Tibial nerve (tissue), 4 donors: ENCODE measurements around the gene CLDND1. TPM values are rescaled to one million over a fixed set of nuclear protein-coding genes. Genes with fewer than 3 reads are reported as not detected.

Source experiments
- DNase-seq, 2 donors: peaks; one replicate each; pipeline ENCODE4 v3.0.0-alpha.2; 2019; ENCODE audit warnings: low spot score in 2 of 2
- H3K27ac ChIP-seq, 4 donors: fragments of 200-600 bp; sonication (generic) in 3 of 4; one replicate each; pipeline ENCODE4 v1.5.1; 2017 to 2019; ENCODE audit warnings: mild to moderate bottlenecking in 1 of 4
- H3K27me3 ChIP-seq, 2 donors: fragments of 200-600 bp; sonication (generic) in 1 of 2; one replicate each; pipeline versions ENCODE4 v1.5.1 to v1.6.0; 2017 to 2019
- H3K36me3 ChIP-seq, 3 donors: fragments of 200-600 bp; sonication (generic); one replicate each; pipeline ENCODE4 v1.5.1; 2018 to 2019
- H3K4me1 ChIP-seq, 4 donors: fragments of 200-600 bp; sonication (generic) in 3 of 4; one replicate each; pipeline ENCODE4 v1.5.1; 2017 to 2019
- H3K4me3 ChIP-seq, 4 donors: fragments of 200-600 bp; sonication (generic) in 3 of 4; one replicate each; pipeline ENCODE4 v1.5.1; 2017 to 2019; ENCODE audit warnings: mild to moderate bottlenecking in 1 of 4, moderate library complexity in 1 of 4
- H3K9me3 ChIP-seq, 4 donors: fragments of 200-600 bp; sonication (generic) in 3 of 4; one replicate each; pipeline ENCODE4 v1.5.1; 2017 to 2019
- CTCF ChIP-seq, 5 experiments: fragments of 200-600 bp in 3 of 5; fragments of 450-650 bp in 2 of 5; sonication (generic) in 3 of 5; IDR thresholded peaks; one replicate each; pipeline ENCODE4 v1.5.1; 2016 to 2019; ENCODE audit warnings: antibody characterized with exemption in 5 of 5, mild to moderate bottlenecking in 3 of 5, moderate library complexity in 2 of 5
- EP300 ChIP-seq, 2 donors: sonication (generic); formaldehyde crosslinking; IDR thresholded peaks; one replicate each; pipeline ENCODE4 v1.6.1; 2017; ENCODE audit warnings: antibody characterized with exemption in 2 of 2, mild to moderate bottlenecking in 1 of 2
- POLR2A ChIP-seq, 2 donors: fragments of 450-650 bp; IDR thresholded peaks; one replicate each; pipeline ENCODE4 v1.6.1; 2017; ENCODE audit warnings: antibody characterized with exemption in 2 of 2, mild to moderate bottlenecking in 2 of 2, moderate library complexity in 2 of 2
- WGBS, 2 donors: methylation state at CpG; one replicate each; pipeline ENCODE4 v1.1.5; 2018; 5-methylcytosine and 5-hydroxymethylcytosine counted together
- total RNA-seq, 4 donors: library from RNA; depleted of rRNA; stranded (reverse); fragments of >200 nt; gene quantifications; one replicate each; pipeline ENCODE4 v1.1.0, GENCODE V29; 2016

CLDND1 gene
- total RNA-seq, 4 donors from 2014 or later = 106 to 191 (median 172) TPM

GRCh38 chr3:98532709-98533571, 10.2 kb upstream of the CLDND1 start:
- WGBS, 2 donors = 88 to 92% methylated on average over 6 of the region's 6 CpGs
- H3K36me3 ChIP-seq = peaks cover 0 to 2% (median 0%) of the 10 kb centered on the region in 3 donors
- peak overlapping the region in 1 of 4 donors; percentile 31 for H3K27ac ChIP-seq
- TF ChIP-seq POLR2A (IDR thresholded peaks at IDR 0.05) = no peak
- TF ChIP-seq EP300 (IDR thresholded peaks at IDR 0.05) = no peak
- no peak for TF ChIP-seq CTCF (IDR thresholded peaks at IDR 0.05)
- H3K9me3 ChIP-seq = no peaks in the 10 kb centered on the region
- H3K27me3 ChIP-seq = no peaks in the 10 kb centered on the region
- DNase-seq = no peak
- no peaks in the 10 kb centered on the region for H3K4me1 ChIP-seq
- peak overlapping the region in 1 of 4 donors; percentile 24 for H3K4me3 ChIP-seq

GRCh38 chr3:98532275-98532637, 9.6 kb upstream of the CLDND1 start:
- no peaks in the 10 kb centered on the region for H3K4me1 ChIP-seq
- TF ChIP-seq POLR2A (IDR thresholded peaks at IDR 0.05) (no peak), CTCF (IDR thresholded peaks at IDR 0.05) (no peak), EP300 (IDR thresholded peaks at IDR 0.05) (no peak)
- DNase-seq = no peak
- peak overlapping the region in 1 of 4 donors; percentile 31 for H3K27ac ChIP-seq
- H3K27me3 ChIP-seq = no peaks in the 10 kb centered on the region
- peaks cover 0 to 2% (median 0%) of the 10 kb centered on the region in 3 donors for H3K36me3 ChIP-seq
- no peaks in the 10 kb centered on the region for H3K9me3 ChIP-seq
- 89 to 92% methylated on average over 5 of the region's 5 CpGs for WGBS, 2 donors
- H3K4me3 ChIP-seq = peak overlapping the region in 1 of 4 donors; percentile 21

- no peaks in the 10 kb centered on the region for H3K27me3 ChIP-seq
Measured at GRCh38 chr3:98531622-98532274, 9.0 kb upstream of the CLDND1 start, which contains the start of gene GPR15. Gene GPR15, plus strand, starts transcription at chr3:98531978. Its CDS starts 56 bp downstream, at chr3:98532034.

GRCh38 chr3:98530676-98531075, 8.0 kb upstream of the CLDND1 start:
- no peak for TF ChIP-seq EP300 (IDR thresholded peaks at IDR 0.05)
- no peak for TF ChIP-seq CTCF (IDR thresholded peaks at IDR 0.05)
- TF ChIP-seq POLR2A (IDR thresholded peaks at IDR 0.05) = no peak
- WGBS, 2 donors = 81 to 87% methylated on average over 2 of the region's 2 CpGs
- no peaks in the 10 kb centered on the region for H3K27me3 ChIP-seq
- H3K27ac ChIP-seq = no peak overlapping the region
- no peak overlapping the region for H3K4me3 ChIP-seq
- DNase-seq = no peak
- no peaks in the 10 kb centered on the region for H3K9me3 ChIP-seq
- H3K36me3 ChIP-seq = peaks cover 0 to 2% (median 0%) of the 10 kb centered on the region in 3 donors
- no peaks in the 10 kb centered on the region for H3K4me1 ChIP-seq

More at GRCh38 chr3:98531622-98532274, 9.0 kb upstream of the CLDND1 start, which contains the start of gene GPR15:
- peaks cover 0 to 2% (median 0%) of the 10 kb centered on the region in 3 donors for H3K36me3 ChIP-seq
- 78 to 79% methylated on average over 7 of the region's 7 CpGs for WGBS, 2 donors
- no peak for TF ChIP-seq EP300 (IDR thresholded peaks at IDR 0.05)
- TF ChIP-seq CTCF (IDR thresholded peaks at IDR 0.05) = no peak
- no peak for TF ChIP-seq POLR2A (IDR thresholded peaks at IDR 0.05)
- DNase-seq = no peak
- no peaks in the 10 kb centered on the region for H3K4me1 ChIP-seq
- no peaks in the 10 kb centered on the region for H3K9me3 ChIP-seq
- peak within 1 kb of the TSS in 1 of 4 donors; percentile 31 for H3K27ac ChIP-seq
- H3K4me3 ChIP-seq = peak within 1 kb of the TSS in 1 of 4 donors; percentile 24
